Inflammatory macrophage (primary cell): ENCODE results near the gene PNMA8B.
A peak's percentile ranks its signal among the peaks of the same experiment; 100 is the strongest.
"Not testable (repeated sequence)": the region's sequence is repeated elsewhere in the genome, so short reads cannot be mapped to it uniquely, and the experiment has no call there.

ENCODE experiments used
- DNase-seq, 2 donors: peaks; one replicate each; pipeline ENCODE4 v3.0.0-alpha.2; 2020 to 2022

PNMA8B gene

DNA sequence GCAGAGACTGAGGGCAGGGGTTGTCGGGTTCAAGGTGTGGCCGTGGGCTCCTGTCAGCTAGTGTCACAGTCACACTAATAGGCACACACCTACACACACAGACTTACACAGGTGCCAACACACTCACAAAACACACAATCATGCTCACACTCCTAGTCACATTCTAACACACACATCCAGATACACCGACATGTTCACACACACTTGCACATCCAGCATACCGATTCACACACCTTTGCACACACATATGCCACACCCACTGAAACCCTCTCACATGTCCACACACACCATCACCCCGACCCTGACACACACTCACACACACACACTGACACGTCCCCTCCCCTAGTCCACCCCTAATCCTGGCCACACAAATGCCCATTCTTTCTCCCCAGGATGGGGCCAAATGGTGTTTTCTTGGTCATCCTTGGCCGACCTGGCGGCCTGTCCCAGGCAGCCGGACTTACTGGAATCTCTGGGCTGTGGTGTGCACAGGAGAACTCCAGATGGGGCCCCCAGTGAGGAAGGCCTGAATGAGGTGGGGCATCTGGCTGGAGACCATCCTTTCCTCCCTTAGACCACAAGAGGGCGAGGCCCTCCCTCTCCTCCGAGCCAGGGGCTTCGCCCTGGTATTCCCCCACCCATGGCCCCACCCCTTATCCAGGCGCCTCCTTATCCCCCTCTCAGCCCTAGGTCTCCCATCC is 19.1 kb upstream of the PNMA8B start:
- no peak for DNase-seq

DNA sequence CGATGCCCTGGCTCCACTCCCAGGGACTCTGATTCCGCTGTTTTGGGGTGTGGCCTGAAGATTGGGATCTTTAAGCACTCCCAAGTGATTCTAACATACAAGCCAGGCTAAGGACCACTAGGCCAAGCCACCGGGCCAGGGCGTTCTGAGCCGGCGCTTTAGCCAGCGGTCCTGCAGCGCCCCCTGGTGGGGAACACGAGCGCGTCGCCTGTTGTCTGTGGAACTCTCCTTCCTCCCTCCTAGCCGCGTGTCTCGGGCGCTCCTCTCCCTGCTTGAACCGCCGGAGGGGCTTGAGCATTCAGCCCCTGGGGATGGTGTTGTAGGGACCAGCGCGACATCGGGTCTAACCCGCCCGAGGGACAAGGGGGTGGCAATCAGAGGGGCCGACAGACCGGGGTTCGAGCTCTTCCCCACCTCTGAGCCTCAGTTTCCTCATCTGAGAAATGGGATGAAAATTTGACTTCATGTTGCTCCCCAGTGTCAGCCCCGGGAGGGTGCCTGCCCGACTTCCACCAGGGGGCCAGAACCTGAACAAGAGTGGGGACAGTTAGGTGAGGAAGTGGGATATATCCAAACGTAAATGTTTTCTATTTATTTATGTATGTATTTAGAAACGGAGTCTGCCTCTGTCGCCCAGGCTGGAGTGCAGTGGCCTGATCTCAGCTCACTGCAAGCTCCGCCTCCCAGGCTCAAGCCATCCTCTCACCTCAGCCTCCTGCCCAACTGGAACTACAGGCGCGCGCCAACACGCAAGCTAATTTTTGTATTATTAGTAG is 18.0 kb upstream of the PNMA8B start:
- DNase-seq = peak; percentile 81 to 83

DNA sequence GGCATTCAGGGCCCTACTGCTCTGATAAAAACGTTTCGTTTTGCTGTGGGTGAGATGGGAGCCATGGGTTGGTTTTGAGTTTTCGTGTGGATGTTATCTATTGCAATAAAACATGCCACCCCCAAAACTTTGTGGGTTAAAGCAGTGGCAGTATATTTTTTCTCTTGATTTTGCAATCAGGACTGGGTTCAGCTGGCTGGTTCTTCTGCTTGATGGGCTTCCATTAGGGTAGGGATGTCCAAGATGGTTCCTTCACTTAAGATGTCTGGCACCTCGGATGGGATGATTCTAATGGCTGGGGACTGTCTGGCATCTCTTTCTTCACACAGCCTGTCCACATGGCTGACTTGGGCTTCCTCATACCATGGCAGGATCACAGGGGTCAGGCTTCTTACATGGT is 15.6 kb upstream of the PNMA8B start:
- no peak for DNase-seq

DNA sequence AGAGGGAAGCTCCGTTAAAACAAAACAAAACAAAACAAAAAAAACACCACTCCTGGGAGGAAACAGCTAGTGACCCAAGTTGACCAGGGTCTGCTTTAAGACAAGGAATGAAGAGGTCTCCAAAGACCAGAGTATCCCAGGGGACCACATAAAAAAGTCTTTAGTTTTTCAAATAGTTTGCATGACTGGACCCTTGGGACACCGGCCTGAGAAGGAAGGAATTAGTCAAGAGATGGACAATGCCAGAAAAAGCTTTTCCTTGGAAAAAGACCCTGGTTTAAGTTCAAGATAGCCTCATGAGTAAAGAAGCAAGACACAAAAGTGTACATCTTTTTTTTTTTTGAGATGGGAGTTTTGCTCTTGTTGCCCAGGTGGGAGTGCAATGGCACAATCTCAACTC is 12.5 kb upstream of the PNMA8B start:
- no peak for DNase-seq

DNA sequence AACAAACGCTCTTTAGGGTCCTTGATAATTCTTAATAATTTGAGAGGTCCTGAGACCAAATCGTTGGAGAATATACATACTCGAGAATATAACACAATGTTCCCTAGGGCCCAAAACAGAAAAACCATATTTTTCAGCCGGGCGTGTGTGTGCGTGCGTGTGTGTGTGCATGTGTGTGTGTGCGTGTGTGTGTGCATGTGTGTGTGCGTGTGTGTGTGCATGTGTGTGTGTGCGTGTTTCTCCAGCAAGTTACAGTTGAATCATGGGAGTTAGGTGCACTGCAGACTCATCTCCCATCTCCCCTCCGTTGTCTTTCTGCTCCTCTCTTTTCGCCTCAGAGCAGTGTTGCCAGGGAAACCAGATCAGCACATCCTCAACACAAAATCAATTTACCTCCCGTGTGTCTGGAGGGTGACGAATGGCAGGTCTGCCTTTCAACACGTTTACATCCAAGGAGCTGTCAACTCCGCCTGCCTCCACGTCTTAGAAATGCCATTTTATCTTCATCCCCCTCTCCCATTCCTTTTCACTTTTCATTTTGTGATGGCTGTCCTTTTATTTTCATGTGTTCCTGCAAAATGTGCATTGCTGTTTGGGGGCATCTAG is 8.3 kb upstream of the PNMA8B start:
- no peak for DNase-seq

DNA sequence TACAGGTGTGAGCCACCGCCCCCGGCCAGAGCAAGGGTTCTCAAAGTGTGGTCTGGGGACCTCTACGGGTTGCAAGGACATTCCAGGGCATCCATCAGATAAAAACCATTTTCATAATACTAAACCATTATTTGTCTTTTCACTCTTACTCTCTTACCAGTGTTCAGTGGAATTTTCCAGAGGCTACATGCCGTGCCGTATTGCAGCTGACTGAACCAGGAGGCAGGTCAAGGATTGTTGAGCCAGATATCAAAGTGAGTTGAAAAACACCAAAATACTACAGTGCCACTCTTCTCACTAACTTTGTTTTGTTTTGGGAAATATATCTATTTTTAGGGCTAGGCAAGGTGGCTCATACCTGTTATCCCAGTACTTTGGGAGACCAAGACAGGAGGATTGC is 7.2 kb upstream of the PNMA8B start:
- no peak for DNase-seq

DNA sequence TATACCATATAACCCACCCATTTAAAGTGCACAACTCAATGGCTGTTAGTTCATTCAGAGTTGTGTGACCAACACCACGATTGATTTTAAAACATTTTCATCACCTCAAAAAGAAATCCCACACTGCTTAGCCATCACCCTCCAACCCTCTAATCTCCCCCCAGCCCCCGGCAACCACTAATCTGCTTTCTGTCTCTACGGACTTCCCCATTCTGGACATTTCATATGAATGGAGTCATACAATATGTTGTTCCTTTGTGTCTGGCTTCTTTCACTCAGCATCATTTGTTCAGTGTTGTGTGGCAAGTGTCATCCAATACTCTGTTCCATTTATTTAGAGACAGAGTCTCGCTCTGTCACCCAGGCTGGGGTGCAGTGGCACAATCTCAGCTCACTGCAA is 4.0 kb upstream of the PNMA8B start:
- DNase-seq = no peak

DNA sequence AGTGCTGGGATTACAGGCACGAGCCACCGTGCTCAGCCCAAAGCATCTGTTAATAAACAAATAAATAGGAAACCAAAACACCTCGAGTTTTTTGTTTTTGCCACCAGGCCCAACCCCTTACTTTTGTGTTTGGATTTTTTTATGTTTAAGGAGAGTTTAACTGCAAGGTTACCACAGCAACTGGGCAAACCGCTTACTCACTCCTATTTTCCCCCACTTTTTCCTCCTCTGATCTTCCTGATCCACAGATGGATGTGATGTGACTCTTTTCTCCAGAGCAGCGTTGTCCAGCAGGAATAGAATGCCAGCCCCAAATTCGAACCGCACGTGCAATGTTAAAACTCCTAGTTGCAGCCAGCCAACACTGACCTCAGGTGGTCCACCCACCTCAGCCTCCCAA is 2.1 kb upstream of the PNMA8B start:
- no peak for DNase-seq

DNA sequence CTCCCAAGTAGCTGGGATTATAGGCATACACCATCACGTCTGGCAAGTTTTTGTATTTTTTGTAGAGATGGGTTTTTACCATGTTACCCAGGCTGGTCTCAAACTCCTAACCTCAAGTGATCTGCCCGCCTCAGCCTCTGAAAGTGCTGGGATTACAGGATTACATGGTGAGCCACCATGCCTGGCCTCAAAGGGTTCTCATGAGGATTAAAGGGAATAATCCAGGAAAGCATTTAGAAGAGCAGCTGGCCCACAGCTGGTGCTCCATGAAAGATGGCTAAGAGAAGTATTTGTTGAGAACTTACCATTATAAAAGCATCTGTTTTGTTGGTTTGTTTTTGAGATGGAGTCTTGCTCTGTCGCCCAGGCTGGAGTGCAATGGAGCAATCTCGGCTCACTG is 1.2 kb upstream of the PNMA8B start:
- not testable (repeated sequence) for DNase-seq

DNA sequence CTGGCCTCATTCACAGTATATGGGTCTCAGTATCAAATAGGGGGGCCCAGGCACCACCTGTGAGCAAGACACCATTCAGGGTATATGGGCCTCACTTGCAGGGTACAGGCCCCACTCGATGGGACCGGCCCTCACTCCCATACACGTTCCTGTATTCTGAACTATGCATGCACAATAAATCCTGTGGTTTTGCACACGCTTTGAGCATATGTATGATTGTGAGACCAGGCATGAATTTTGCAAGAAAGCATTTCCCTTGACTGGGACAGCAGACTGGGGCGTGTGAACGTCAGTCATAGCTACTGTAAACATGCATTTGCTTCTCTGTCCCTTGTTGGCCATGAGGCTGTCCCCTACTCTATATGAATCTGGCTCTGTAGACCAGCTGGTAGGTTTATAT is 637 bp upstream of the PNMA8B start:
- no peak for DNase-seq

DNA sequence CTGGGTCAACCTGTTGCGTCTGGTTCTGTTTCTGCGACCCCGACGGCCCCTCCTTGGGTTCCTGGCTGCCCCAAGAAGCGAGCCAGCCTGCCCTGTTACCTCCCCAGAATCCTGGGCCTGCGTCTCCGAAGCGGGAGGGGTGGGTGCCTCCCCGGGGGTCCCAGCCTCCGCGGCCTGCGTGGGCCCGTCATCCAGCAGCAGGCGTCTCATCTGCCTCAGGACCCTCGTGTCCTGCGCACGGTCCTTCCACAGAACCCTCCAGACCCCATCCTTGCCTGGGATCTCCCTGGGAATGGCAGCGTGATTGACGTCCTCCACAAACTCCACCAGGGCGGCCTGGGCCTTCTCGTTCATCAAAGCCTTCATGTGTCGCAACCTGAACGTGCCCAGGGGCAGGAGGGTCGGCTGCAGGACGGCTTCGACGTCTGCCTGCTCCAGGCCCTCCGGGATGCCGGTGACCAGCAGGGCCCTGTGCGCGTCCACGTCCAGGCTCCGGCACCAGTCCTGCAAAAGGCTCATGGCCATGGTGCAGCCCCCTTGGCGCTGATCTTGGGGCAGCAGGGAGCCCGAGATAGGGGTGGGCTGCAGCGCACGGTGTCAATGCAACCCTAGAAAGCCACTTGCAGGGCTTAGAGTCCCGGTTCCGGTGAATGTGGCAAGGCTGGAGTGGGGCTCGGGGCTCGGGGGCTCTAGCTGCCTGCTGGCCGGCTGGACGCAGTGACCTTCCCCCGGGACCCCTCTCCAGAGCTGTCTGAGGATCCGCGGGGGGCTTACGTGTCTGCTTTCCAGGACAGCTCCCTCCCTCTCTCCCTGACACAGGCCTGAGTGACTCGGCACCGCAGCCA is 504 bp downstream of the PNMA8B start:
- no peak for DNase-seq

DNA sequence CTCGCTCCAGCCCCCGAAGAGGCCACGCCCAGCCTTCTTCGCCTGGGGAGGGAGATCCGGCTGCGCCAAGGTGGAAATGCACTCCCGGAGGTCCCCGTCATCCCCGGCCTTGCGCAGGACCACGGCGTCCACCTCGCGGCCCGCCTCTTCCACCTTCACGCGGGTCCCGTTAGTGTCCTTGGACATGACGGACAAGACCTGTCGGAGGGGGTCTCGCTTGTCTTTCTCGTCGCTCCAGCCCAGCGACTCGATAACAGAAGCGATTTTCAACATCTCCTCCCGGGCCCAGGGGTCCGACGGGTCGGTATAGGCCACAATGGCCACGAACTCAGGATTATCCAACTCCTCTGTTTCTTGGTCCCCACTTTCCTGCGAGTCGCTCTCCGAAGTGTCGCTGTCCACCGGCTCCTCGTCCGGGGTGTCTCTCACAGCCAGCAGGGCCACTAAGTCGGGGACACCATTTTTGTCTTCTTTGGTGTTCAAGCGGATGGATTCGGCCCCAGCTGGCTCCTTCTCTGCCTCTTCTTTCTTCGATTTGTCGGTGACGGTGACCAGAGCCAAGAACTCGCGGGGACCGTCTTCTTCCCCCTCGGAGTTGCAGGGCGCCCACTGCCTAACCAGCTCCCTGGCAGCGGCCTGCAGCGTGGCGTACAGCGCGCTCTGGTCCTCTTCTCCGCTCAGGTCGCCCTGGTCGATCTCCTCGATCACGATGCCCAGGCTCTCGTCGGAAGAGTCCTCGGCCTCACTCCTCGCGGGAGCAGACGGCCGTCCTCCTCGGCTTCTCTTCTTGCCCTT is 1.3 kb downstream of the PNMA8B start:
- DNase-seq = no peak

DNA sequence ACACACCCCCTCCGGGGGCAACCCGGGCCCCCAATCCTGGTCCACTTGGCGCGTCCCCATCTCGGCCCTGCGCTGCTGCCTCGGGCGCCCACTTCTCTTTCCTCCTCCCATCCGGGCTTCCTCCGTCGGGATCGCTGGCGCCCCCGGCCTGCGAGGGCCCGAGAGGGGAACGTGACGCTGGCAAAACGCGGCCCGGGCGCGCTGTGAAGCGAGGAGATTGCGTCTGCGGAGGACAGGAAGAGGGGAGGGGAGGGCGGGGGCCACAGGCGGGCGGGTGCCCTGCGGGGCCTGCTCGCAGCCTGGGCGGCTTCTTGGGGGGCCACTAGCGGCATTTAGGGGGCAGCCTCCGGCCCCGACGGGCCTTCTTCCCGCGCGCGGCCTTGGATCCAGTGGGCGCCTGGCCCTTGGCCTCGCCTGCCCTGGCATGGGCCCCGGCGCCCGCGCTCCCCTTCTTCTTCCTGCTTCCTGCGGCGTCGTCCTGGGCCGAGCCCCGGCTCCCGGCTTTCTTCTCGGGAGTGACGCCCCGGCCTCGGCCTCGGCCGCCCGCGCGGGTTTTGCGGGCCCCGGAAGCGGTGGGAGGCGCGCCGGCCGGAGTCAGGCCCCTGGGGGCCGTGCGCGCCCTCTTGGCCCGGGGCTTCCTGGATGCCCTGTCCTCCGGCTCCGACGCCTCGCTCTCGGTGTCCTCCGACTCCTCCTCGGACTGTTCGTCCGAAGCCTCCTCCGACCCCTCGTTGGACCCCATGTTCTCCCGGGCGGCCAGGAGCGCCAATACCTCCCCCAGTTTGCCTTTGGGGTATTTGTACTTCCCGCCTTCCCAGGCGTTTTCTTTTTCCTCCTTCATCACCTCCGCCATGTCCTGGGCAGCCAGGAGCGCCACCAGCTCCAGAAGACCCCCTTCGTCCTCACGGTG is 2.2 kb downstream of the PNMA8B start:
- DNase-seq = peak in 1 of 2 donors; percentile 31

DNA sequence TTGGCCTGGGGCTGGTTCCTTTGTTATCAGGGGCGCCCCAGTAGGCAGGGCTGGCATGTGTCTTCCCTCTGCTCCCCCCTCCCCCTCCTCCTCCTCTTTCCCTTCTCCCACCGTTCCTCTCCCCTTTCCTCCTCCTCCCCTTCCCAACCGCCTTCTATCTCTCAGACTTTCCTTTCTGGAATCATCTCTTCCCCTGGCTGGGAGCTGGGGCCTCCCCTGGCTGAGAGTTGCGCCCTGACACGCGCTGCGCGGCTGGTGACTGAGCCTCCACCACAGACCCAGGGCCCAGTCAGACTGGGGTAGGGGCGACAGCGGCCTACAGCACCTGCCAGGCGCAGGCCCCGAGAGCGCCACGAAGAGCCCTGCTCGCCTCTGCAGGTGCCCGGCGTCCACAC is 2.8 kb downstream of the PNMA8B start:
- DNase-seq = no peak

DNA sequence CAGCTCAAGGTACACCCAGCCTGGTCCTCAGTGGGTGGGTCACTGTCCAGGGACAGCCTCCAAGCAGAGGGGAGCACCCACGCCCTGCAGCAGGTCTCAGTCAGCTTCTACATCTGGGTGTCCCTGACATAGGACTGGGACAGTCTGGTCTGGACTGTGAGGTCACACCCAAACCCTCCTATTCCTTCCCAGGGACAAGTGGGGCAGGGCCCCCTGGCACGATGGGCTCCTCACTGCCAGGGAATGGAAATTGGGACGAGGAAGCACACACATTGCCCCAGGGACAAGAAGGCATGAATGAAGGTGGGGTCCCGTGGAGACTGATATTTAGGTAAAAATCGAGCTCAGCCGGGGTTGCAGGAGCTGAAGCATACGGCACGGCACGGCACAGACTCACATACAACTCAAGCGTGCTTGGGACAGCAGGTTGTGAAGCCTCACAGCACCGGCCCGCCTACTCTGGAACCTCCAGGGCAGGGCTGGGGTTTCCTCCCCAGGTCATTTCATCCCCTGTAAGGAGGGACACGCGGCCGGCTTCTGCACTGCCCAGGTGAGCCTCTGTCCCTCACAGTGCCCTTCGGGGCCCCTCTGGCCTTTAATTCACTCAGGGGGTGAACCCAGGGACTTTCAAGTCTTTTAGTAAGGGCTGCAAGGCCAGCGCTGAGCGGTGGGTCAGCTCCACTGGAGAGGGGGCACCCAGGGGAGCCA is 3.5 kb downstream of the PNMA8B start:
- no peak for DNase-seq

DNA sequence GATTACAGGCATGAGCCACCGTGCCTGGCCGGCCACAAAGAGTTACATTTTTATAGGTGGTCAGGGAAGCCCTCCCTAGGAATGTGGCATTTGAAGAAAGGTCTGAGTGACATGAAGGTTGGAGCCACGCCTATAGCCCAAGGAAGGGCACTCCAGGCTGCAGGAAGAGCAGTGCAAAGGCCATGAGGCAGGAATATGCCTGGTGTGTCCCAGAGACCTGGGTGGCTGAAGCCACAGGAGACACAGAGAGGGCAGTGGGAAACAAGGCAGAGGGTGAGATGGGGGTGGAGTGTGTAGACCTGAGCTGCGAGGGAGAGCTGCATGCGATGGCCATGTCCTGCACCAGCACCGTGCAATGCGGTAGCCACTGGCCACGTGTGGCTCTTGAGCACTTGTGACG is 4.9 kb downstream of the PNMA8B start:
- DNase-seq = no peak

DNA sequence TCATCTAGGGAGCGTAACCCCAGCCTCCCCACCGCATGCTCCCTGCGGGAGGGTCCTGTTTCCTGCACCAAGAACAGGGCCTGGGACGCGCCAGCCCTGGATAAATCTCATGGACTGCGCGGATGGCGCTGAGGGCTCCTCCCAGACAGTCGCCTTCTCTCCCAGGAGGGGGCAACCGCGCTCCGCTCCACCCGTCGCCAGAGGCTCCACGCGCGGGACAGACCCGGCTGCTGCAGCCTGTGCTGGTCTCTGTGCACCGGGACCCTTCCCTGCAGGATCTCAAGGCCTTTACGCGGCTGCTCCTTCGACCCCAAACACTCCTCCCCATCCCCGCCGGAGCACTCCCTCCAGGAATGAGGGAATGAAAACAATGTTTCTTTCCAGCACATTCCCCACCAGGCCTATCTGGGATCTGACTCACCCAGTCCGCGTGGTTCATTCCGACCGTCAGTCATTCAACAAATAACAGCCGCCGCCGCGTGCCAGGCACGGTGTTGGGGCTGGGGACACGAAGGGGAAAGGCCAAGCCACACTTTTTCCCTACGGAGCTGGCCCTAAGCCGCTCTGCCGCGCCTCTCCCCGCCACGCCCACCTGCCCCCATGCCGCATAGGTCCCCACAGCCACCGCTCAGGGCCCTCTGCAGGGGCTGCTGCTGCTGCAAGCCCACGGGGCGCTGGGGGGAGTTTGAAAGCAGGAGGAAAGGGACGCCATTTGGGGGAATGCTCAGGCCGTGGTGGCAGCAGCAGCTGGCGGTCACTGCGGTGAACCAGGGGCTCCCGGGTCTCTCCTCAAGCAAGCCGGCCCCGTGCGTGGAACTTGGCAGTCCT is 6.0 kb downstream of the PNMA8B start:
- DNase-seq = peak; percentile 36 to 47

DNA sequence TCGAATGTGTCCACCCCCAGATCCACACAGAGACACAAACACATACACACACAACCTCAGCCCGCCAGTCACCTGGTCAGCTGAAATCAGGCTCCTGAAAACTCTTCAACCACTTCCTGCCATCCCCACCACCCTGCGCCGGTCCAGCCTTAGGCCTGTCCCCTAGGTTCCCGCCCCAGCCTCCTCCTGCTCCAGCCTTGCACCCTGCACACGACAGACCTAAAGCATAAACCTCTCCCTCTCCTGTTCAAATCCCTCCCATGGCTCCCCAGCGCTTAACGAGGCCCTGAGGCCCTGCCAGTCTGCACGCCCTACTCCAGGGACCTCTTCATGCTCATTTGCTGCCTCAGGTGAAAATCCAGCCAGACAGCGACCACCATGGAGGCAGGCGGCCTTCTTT is 7.1 kb downstream of the PNMA8B start:
- DNase-seq = no peak

DNA sequence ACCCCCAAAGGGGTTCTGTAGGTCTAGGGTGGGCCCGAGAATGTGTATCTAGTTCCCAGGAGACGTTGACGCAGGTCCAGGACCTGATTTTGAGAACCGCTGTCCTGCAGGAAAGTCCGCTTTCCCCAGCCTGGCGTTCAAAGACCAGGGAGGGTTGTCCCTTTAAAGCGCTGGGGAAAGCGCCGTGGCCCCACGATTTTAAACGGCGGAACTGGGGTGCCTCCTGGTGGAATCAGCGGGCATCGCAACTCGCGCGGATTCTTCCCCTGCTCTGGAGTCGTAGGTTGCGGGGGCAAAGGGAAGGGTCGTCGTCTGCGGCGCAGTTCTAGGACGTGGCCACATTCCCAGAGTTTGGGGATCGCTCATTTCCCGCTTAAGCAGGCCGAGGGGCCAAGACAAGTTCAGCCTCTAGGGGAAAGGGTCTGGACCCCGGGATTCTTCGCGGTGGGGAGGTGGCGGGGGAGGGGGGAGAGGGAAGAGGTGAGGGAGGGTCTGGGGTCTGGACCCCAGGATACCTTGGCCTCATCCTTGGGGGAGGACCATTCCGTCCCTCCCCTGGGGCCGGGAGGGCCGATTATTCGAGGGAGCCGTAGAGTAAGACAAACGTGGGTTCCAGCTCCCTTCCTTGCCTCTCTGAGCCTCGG is 7.7 kb downstream of the PNMA8B start:
- DNase-seq = peak; percentile 69 to 75
